ENCODE data around the gene DPEP1.
A peak's percentile ranks its signal among the peaks of the same experiment; 100 is the strongest.

Gene DPEP1

DNA sequence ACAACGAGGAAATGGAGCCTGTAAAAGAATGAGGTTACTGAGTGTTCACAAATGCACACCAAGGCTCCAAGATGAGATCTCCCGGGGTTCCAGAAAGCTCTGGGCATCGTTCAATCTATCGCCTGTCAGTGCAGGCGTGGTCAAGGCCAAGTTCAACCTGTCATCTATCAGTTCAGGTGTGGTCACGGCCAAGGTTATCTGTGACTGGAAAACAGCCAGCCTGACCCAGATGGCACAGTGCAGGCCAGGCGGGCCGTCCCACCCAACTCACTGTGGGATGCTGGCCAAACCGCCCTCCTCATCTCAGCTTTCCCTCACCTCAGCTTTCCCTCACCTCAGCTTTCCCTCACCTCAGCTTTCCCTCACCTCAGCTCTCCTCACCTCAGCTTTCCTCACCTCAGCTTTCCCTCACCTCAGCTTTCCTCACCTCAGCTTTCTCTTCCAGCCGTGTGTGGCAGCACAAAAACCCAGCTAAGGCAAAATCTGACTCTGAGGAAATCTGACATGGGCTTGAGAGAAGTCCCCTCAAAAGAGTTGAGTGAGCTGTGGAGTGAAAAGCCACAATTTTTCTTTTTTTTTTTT is 41.7 kb downstream of the DPEP1 start:
- H3K9ac ChIP-seq (ENCODE audit: low read length) = no peak overlapping the region
- H3K4me2 ChIP-seq (ENCODE audit: low read length) = no peak overlapping the region
- peaks cover 44% of the 10 kb centered on the region for H3K79me2 ChIP-seq (ENCODE audit: low read length)
- H3K4me3 ChIP-seq (ENCODE audit: low read length) = no peak overlapping the region
- TF ChIP-seq EZH2phosphoT487 (IDR thresholded peaks at IDR 0.05; ENCODE audit: low read depth) = no peak
- TF ChIP-seq, protein P1, sequence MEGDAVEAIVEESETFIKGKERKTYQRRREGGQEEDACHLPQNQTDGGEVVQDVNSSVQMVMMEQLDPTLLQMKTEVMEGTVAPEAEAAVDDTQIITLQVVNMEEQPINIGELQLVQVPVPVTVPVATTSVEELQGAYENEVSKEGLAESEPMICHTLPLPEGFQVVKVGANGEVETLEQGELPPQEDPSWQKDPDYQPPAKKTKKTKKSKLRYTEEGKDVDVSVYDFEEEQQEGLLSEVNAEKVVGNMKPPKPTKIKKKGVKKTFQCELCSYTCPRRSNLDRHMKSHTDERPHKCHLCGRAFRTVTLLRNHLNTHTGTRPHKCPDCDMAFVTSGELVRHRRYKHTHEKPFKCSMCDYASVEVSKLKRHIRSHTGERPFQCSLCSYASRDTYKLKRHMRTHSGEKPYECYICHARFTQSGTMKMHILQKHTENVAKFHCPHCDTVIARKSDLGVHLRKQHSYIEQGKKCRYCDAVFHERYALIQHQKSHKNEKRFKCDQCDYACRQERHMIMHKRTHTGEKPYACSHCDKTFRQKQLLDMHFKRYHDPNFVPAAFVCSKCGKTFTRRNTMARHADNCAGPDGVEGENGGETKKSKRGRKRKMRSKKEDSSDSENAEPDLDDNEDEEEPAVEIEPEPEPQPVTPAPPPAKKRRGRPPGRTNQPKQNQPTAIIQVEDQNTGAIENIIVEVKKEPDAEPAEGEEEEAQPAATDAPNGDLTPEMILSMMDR (IDR thresholded peaks at IDR 0.05; ENCODE audit: low read depth, low read length) = no peak
- H2AFZ ChIP-seq (ENCODE audit: low read depth, low read length) = no peak overlapping the region
- H3K36me3 ChIP-seq (replicated peaks; ENCODE audit: low read depth, low read length) = peaks cover 5% of the 10 kb centered on the region
- no peaks in the 10 kb centered on the region for H4K20me1 ChIP-seq (ENCODE audit: insufficient read depth, low read length)
- H3K27ac ChIP-seq (ENCODE audit: low read length) = no peak overlapping the region
- no peaks in the 10 kb centered on the region for H3K27me3 ChIP-seq (ENCODE audit: low read depth, low read length)
- peaks cover 10% of the 10 kb centered on the region for H3K4me1 ChIP-seq (ENCODE audit: low read length)
- no peaks in the 10 kb centered on the region for H3K9me3 ChIP-seq (ENCODE audit: insufficient read depth, low read length)

DNA sequence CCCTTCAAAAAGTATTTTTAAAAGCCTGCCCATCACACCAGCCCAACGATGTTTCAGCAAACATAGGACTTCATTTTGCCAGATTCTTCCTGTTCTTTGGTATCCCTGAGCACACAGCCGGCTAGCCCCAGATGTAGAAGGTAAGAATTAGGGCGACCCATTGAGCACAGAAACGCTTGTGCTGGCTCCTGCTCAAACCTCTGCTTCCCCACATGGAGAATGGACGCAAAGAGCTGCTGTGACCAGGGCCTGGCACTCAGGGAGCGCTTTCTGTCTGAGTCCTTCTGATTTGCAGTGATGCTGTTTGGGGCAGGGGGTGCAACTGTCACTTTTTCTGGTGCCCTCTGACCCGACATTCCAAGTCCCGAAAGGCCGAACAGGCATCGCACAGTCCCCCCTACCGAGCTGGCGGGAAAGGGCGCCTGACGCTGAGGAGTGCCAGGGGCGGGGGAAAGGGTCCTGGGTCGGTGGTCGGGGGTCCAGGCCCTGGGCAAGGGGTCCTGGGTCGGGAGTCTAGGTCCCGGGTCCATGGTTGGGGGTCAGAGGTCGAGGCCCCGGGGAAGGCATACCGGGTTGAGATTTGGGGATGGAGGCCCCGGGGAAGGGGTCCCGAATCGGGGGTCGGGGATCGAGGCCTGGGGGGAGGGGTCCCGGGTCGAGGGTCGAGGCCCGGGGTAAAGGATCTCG is 43.1 kb downstream of the DPEP1 start:
- Histone ChIP-seq H3K9me3 (ENCODE audit: insufficient read depth, low read length) (no peaks in the 10 kb centered on the region), H2AFZ (ENCODE audit: low read depth, low read length) (no peak overlapping the region), H3K27me3 (ENCODE audit: low read depth, low read length) (no peaks in the 10 kb centered on the region), H3K4me2 (ENCODE audit: low read length) (peak overlapping the region; percentile 88), H3K36me3 (replicated peaks; ENCODE audit: low read depth, low read length) (peaks cover 14% of the 10 kb centered on the region), H3K9ac (ENCODE audit: low read length) (peak overlapping the region; percentile 95), H3K4me1 (ENCODE audit: low read length) (peaks cover 10% of the 10 kb centered on the region), H3K79me2 (ENCODE audit: low read length) (peaks cover 44% of the 10 kb centered on the region), H4K20me1 (ENCODE audit: insufficient read depth, low read length) (no peaks in the 10 kb centered on the region), H3K27ac (ENCODE audit: low read length) (0 out of 2 replicates have a peak overlapping the region, but pooled peaks have one; percentile 31), H3K4me3 (ENCODE audit: low read length) (peak overlapping the region; percentile 95)
- no peak for TF ChIP-seq EZH2phosphoT487 (IDR thresholded peaks at IDR 0.05; ENCODE audit: low read depth)
- TF ChIP-seq, protein P1 (IDR thresholded peaks at IDR 0.05; ENCODE audit: low read depth, low read length) = no peak

DNA sequence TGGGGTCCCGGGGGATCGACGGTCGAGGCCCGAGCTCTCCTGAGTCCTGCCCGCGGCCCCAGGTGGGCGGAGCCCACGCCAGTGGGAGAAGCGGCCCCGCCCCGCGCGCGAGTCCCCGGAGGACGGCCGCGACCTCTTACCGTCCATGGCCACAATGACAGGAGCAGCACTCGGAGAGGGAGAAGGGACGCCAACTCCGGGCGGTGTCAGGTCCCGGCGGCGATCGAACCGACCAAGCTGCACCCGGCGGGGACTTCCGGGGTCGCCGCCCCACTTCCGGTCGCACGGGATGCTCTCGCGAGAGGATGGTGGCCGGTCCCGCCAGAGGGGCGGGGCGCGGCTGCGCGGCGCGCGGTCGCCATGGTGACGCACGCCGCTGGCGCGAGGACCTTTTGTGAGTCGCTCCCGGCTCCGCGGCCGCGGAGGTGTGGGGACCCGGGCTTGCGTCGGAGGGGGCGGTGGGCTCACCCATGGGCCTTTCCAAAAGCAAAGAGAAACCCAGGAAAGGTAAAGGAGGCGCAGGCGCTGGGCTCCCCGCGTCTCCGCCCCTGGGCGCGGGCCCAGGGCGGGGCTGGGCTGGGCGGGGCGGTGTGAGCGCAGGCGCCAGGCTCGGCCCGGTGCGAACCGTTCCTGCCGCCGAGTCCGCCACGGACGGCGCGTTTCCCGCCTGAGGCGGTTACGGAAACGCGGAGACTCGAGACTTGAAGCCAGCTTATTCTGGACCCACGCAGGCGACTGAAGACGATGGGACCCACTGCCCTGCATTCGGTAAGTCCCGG is 44.2 kb downstream of the DPEP1 start, which contains the start of the genes CHMP1A and SPATA33:
CHMP1A (minus strand) TSS at position 267 of the 779 bp plus-strand sequence; CDS start at position 147, 120 bp downstream.
SPATA33 (plus strand) TSS at position 395 of the 779 bp plus-strand sequence; CDS start at position 471, 76 bp downstream.
- H3K4me3 ChIP-seq (ENCODE audit: low read length) = peak within 1 kb of the TSS; percentile 95
- no peaks in the 10 kb centered on the region for H4K20me1 ChIP-seq (ENCODE audit: insufficient read depth, low read length)
- no peaks in the 10 kb centered on the region for H3K9me3 ChIP-seq (ENCODE audit: insufficient read depth, low read length)
- H3K4me1 ChIP-seq (ENCODE audit: low read length) = peaks cover 10% of the 10 kb centered on the region
- H3K9ac ChIP-seq (ENCODE audit: low read length) = peak within 1 kb of the TSS; percentile 95
- TF ChIP-seq EZH2phosphoT487 (IDR thresholded peaks at IDR 0.05; ENCODE audit: low read depth) = no peak
- TF ChIP-seq, protein P1 (IDR thresholded peaks at IDR 0.05; ENCODE audit: low read depth, low read length) = no peak
- H3K79me2 ChIP-seq (ENCODE audit: low read length) = peaks cover 44% of the 10 kb centered on the region
- H3K4me2 ChIP-seq (ENCODE audit: low read length) = peak within 1 kb of the TSS; percentile 88
- peak within 1 kb of the TSS; percentile 41 for H3K27ac ChIP-seq (ENCODE audit: low read length)
- H2AFZ ChIP-seq (ENCODE audit: low read depth, low read length) = peak within 1 kb of the TSS; percentile 81
- H3K27me3 ChIP-seq (ENCODE audit: low read depth, low read length) = no peaks in the 10 kb centered on the region
- peaks cover 17% of the 10 kb centered on the region for H3K36me3 ChIP-seq (replicated peaks; ENCODE audit: low read depth, low read length)
